IMR-90 (cell line): Measurements from ENCODE around the gene ACSF2. TPM values are rescaled to one million over a fixed set of nuclear protein-coding genes. Genes with fewer than 3 reads are reported as not detected.

Experiments
- ATAC-seq: fragments of 200-7000 bp; cut with Tn5 transposase; 2 replicates; pipeline ENCODE4 v1.9.1; 2020; ENCODE audit warnings: low read depth, mild to moderate bottlenecking, moderate library complexity
- BruUV-seq: library from RNA; stranded (reverse); fragments of 400-500 nt; replicated peaks from 2 replicates; lab custom pipeline; 2021; lab: Mats Ljungman, UMichigan
- CTCF ChIA-PET: fragments of 300-600 bp; formaldehyde crosslinking; extraction: SDS; loops from one replicate; lab custom pipeline; 2021; ENCODE audit warnings: antibody characterized with exemption; lab: Yijun Ruan, JAX
- POLR2A ChIA-PET: fragments of 300-600 bp; sonication (Branson Sonifier 250); formaldehyde crosslinking; loops from one replicate; lab custom pipeline; 2022; ENCODE audit warnings: antibody characterized with exemption; ENCODE audit not compliant: unreplicated experiment; lab: Charles Lee
- DNase-seq: peaks from one replicate; pipeline ENCODE4 v3.0.0; 2013
- H2AFZ ChIP-seq: replicated peaks from 2 replicates; pipeline ENCODE3; 2013; ENCODE audit warnings: low read length, mild to moderate bottlenecking; ENCODE audit not compliant: poor library complexity
- H2AK5ac ChIP-seq: 2 replicates; pipeline ENCODE4 v1.6.1; 2013; ENCODE audit warnings: low read depth, low read length, inconsistent platforms
- H2AK9ac ChIP-seq: replicated peaks from 2 replicates; pipeline ENCODE3; 2013; ENCODE audit warnings: mild to moderate bottlenecking, low read depth, low read length, moderate library complexity; ENCODE audit not compliant: poor library complexity
- H2BK120ac ChIP-seq: 2 replicates; pipeline ENCODE4 v1.6.1; 2013; ENCODE audit warnings: low read depth, low read length, inconsistent platforms
- H2BK15ac ChIP-seq: 3 replicates; pipeline ENCODE4 v1.6.1; 2013; ENCODE audit warnings: low read depth, low read length, inconsistent platforms
- H2BK20ac ChIP-seq: 2 replicates; pipeline ENCODE4 v1.6.1; 2013; ENCODE audit warnings: low read depth, mild to moderate bottlenecking, inconsistent platforms, low read length, moderate library complexity
- H2BK5ac ChIP-seq: 2 replicates; pipeline ENCODE4 v1.6.1; 2013; ENCODE audit warnings: mild to moderate bottlenecking, low read depth, low read length, inconsistent platforms; ENCODE audit not compliant: poor library complexity, severe bottlenecking
- H3K14ac ChIP-seq: replicated peaks from 2 replicates; pipeline ENCODE4 v1.6.1; 2013; ENCODE audit warnings: low read depth, low read length, inconsistent platforms
- H3K18ac ChIP-seq: 2 replicates; pipeline ENCODE4 v1.6.1; 2013; ENCODE audit warnings: low read depth, low read length, control low read depth
- H3K23ac ChIP-seq: 2 replicates; pipeline ENCODE4 v1.6.1; 2013; ENCODE audit warnings: low read depth, low read length, inconsistent platforms
- H3K27ac ChIP-seq: 2 replicates; pipeline ENCODE4 v1.5.1; 2013; ENCODE audit warnings: mild to moderate bottlenecking, control low read depth, low read length; ENCODE audit not compliant: insufficient read depth
- H3K27me3 ChIP-seq: 2 replicates; pipeline ENCODE4 v1.6.1; 2013; ENCODE audit warnings: low read length; ENCODE audit not compliant: control insufficient read depth, insufficient read depth
- H3K36me3 ChIP-seq: 2 replicates; pipeline ENCODE4 v1.6.1; 2013; ENCODE audit warnings: low read length, mixed read lengths; ENCODE audit not compliant: control insufficient read depth, insufficient read depth
- H3K4ac ChIP-seq: 2 replicates; pipeline ENCODE4 v1.6.1; 2013; ENCODE audit warnings: low read depth, low read length, inconsistent platforms
- H3K4me1 ChIP-seq: 2 replicates; pipeline ENCODE4 v1.6.1; 2013; ENCODE audit warnings: low read length, mixed read lengths; ENCODE audit not compliant: control insufficient read depth, insufficient read depth
- H3K4me2 ChIP-seq: 2 replicates; pipeline ENCODE4 v1.6.1; 2013; ENCODE audit warnings: low read depth, mild to moderate bottlenecking, control low read depth, low read length, moderate library complexity
- H3K4me3 ChIP-seq: 2 replicates; pipeline ENCODE4 v1.5.1; 2013; ENCODE audit warnings: low read depth, mild to moderate bottlenecking, control low read depth, low read length, moderate library complexity; ENCODE audit not compliant: insufficient read depth
- H3K56ac ChIP-seq: 2 replicates; pipeline ENCODE4 v1.6.1; 2013; ENCODE audit warnings: low read length, inconsistent platforms; ENCODE audit not compliant: insufficient read depth; ENCODE audit errors: extremely low read depth
- H3K79me1 ChIP-seq, 2 experiments: 2 replicates each; pipeline ENCODE4 v1.6.1; 2013; ENCODE audit warnings: low read length in 2 of 2, inconsistent platforms in 1 of 2, low read depth in 1 of 2
- H3K9ac ChIP-seq: 2 replicates; pipeline ENCODE4 v1.6.1; 2013; ENCODE audit warnings: low read depth, low read length, control low read depth
- H3K9me1 ChIP-seq: 2 replicates; pipeline ENCODE4 v1.6.1; 2013; ENCODE audit warnings: low read length, inconsistent platforms; ENCODE audit not compliant: insufficient read depth
- H3K9me3 ChIP-seq: 2 replicates; pipeline ENCODE4 v1.6.1; 2013; ENCODE audit warnings: low read length; ENCODE audit not compliant: control insufficient read depth, insufficient read depth
- H4K20me1 ChIP-seq: 2 replicates; pipeline ENCODE4 v1.6.1; 2013; ENCODE audit warnings: low read length, inconsistent platforms; ENCODE audit not compliant: insufficient read depth
- H4K5ac ChIP-seq: 2 replicates; pipeline ENCODE4 v1.6.1; 2013; ENCODE audit warnings: mild to moderate bottlenecking, low read depth, low read length, control low read depth
- H4K8ac ChIP-seq, 2 experiments: 2 replicates each; pipeline ENCODE4 v1.6.1; 2013; ENCODE audit warnings: low read depth in 2 of 2, low read length in 2 of 2, control low read depth in 1 of 2, inconsistent platforms in 1 of 2
- H4K91ac ChIP-seq: 2 replicates; pipeline ENCODE4 v1.6.1; 2013; ENCODE audit warnings: low read depth, low read length, inconsistent platforms; ENCODE audit not compliant: insufficient read depth
- BHLHE40 ChIP-seq: fragments of 150-350 bp; IDR thresholded peaks from 2 replicates; pipeline ENCODE4 v1.6.1; 2016; ENCODE audit warnings: mild to moderate bottlenecking, low read depth, low read length
- CEBPB ChIP-seq: IDR thresholded peaks from 2 replicates; pipeline ENCODE4 v1.6.1; 2012; ENCODE audit warnings: low read depth, low read length, improper control_type of control experiment
- FOS ChIP-seq: fragments of 150-350 bp; IDR thresholded peaks from 2 replicates; pipeline ENCODE4 v1.6.1; 2016; ENCODE audit warnings: low read depth, low read length
- MAFK ChIP-seq: IDR thresholded peaks from 2 replicates; pipeline ENCODE4 v1.6.1; 2012; ENCODE audit warnings: low read depth, low read length, improper control_type of control experiment
- POLR2A ChIP-seq: IDR thresholded peaks from 2 replicates; pipeline ENCODE4 v1.6.1; 2012; ENCODE audit warnings: mild to moderate bottlenecking, low read depth, low read length
- RAD21 ChIP-seq: IDR thresholded peaks from 2 replicates; pipeline ENCODE4 v1.6.1; 2012; ENCODE audit warnings: low read length, improper control_type of control experiment
- RCOR1 ChIP-seq: IDR thresholded peaks from 2 replicates; pipeline ENCODE4 v1.6.1; 2012; ENCODE audit warnings: mild to moderate bottlenecking, low read length, improper control_type of control experiment; ENCODE audit not compliant: insufficient replicate concordance
- RFX5 ChIP-seq: IDR thresholded peaks from 2 replicates; pipeline ENCODE4 v1.8.0; 2012; ENCODE audit warnings: low read depth, mild to moderate bottlenecking, low read length, moderate library complexity
- WGBS, 2 experiments: methylation state at CpG; one replicate each; pipeline versions ENCODE4 v1.1.5 to v1.1.7; 2013; ENCODE audit warnings: missing lambda C conversion rate in 2 of 2; ENCODE audit not compliant: insufficient read length in 1 of 2; ENCODE audit errors: extremely low coverage in 2 of 2; 5-methylcytosine and 5-hydroxymethylcytosine counted together
- dilution Hi-C: fragments of 300-500 bp; cut with HindIII; formaldehyde crosslinking; loops from one replicate; pipeline ENCODE4 v1.14.3; 2018; ENCODE audit warnings: low sequenced_read_pairs; ENCODE audit not compliant: unreplicated experiment
- in situ Hi-C: fragments of 300-500 bp; cut with MboI; formaldehyde crosslinking; loops from 3 replicates; pipeline ENCODE4 v1.14.3; 2019; ENCODE audit warnings: low sequenced_read_pairs, inconsistent platforms, mixed read lengths
- intact Hi-C: fragments of 100-400 bp; cut with micrococcal nuclease; formaldehyde crosslinking; loops from 2 replicates; pipeline ENCODE4 v1.10.0; 2022
- polyA plus RNA-seq, 3 experiments: library from polyadenylated mRNA; depleted of rRNA; stranded (reverse); fragments of >200 nt; gene quantifications; 2 replicates each; pipeline ENCODE4 v1.2.3, GENCODE V29; 2012; ENCODE audit warnings: low replicate concordance in 1 of 3
- total RNA-seq: library from RNA; depleted of rRNA; stranded (reverse); fragments of >200 nt; gene quantifications from 2 replicates; pipeline ENCODE4 v1.2.3, GENCODE V29; 2012
- TF ChIP-seq, protein P1 (sequence below): fragments of 150-350 bp; IDR thresholded peaks from 2 replicates; pipeline ENCODE4 v1.6.1; 2016; ENCODE audit warnings: low read depth, mild to moderate bottlenecking, low read length, moderate library complexity, borderline replicate concordance
- TF ChIP-seq, protein P2 (sequence below): conservative IDR thresholded peaks from 2 replicates; pipeline ENCODE4 v1.5.1; 2012; ENCODE audit warnings: mild to moderate bottlenecking, low read depth, low read length, improper control_type of control experiment

The ACSF2 gene
- total and polyA plus RNA-seq, 2 of the 4 experiments (the other 2 are of a cell fraction) = 18.5 to 27.2 TPM

DNA sequence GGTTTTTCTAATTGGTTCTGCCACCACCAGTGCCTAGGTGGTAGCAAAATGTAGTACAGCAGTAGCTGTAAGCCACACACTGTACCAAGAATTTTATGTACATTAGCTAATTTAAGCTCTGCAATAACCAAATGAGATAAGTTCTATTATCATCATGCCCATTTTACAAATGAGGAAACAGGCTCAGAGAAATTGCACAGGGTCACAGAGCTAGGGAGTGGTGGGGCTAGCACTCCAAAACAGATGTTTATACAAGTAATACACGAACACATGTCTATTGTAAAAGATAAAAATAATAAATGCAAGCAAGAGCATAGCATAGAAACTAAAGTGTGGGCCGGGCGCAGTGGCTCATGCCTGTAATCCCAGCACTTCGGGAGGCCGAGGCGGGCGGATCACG lies 66.2 kb downstream of the ACSF2 start:
- H3K9me3 ChIP-seq = no peaks in the 10 kb centered on the region
- no peak for DNase-seq
- H4K20me1 ChIP-seq = no peaks in the 10 kb centered on the region
- H3K9me1 ChIP-seq = no peaks in the 10 kb centered on the region
- no peak overlapping the region for H2AFZ ChIP-seq
- H2BK120ac ChIP-seq = no peak overlapping the region
- POLR2A ChIA-PET = no interaction called here
- no peak overlapping the region for H2BK5ac ChIP-seq
- no CpG with 5 or more reads among the region's 8 CpGs for WGBS, 2 experiments
- no peaks in the 10 kb centered on the region for H3K79me1 ChIP-seq
- no peak overlapping the region for H3K14ac ChIP-seq
- no peak overlapping the region for H2AK5ac ChIP-seq
- H3K4me1 ChIP-seq = no peaks in the 10 kb centered on the region
- no peaks in the 10 kb centered on the region; the same call in none of the 2 replicates for H3K27me3 ChIP-seq
- no peak overlapping the region for H4K5ac ChIP-seq
- no peak overlapping the region for H3K9ac ChIP-seq
- H3K4me3 ChIP-seq = no peak overlapping the region
- H3K23ac ChIP-seq = no peak overlapping the region
- no peak overlapping the region for H3K56ac ChIP-seq
- no peak overlapping the region for H3K4me2 ChIP-seq
- dilution Hi-C loops = no loop called here
- no peak overlapping the region for H3K27ac ChIP-seq
- no peaks in the 10 kb centered on the region; the same call in 1 of the 2 replicates for H3K36me3 ChIP-seq
- no peak overlapping the region for H4K91ac ChIP-seq
- CTCF ChIA-PET = interaction anchor here (1.4 kb wide), 1 partner anchor 13 kb away, joined by 4 read pairs; no protein-coding TSS in a partner anchor
- in situ Hi-C loops = no loop called here
- H2BK15ac ChIP-seq = no peak overlapping the region
- no peak overlapping the region for H2BK20ac ChIP-seq
- no TSS peak for BruUV-seq
- no peak overlapping the region for H3K18ac ChIP-seq
- TF ChIP-seq, protein P1, sequence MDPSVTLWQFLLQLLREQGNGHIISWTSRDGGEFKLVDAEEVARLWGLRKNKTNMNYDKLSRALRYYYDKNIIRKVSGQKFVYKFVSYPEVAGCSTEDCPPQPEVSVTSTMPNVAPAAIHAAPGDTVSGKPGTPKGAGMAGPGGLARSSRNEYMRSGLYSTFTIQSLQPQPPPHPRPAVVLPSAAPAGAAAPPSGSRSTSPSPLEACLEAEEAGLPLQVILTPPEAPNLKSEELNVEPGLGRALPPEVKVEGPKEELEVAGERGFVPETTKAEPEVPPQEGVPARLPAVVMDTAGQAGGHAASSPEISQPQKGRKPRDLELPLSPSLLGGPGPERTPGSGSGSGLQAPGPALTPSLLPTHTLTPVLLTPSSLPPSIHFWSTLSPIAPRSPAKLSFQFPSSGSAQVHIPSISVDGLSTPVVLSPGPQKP = no peak
- TF ChIP-seq CEBPB (no peak), RCOR1 (no peak), RAD21 (no peak), BHLHE40 (no peak), MAFK (no peak), RFX5 (no peak), FOS (no peak), POLR2A (no peak)
- TF ChIP-seq, protein P2, sequence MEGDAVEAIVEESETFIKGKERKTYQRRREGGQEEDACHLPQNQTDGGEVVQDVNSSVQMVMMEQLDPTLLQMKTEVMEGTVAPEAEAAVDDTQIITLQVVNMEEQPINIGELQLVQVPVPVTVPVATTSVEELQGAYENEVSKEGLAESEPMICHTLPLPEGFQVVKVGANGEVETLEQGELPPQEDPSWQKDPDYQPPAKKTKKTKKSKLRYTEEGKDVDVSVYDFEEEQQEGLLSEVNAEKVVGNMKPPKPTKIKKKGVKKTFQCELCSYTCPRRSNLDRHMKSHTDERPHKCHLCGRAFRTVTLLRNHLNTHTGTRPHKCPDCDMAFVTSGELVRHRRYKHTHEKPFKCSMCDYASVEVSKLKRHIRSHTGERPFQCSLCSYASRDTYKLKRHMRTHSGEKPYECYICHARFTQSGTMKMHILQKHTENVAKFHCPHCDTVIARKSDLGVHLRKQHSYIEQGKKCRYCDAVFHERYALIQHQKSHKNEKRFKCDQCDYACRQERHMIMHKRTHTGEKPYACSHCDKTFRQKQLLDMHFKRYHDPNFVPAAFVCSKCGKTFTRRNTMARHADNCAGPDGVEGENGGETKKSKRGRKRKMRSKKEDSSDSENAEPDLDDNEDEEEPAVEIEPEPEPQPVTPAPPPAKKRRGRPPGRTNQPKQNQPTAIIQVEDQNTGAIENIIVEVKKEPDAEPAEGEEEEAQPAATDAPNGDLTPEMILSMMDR = no peak
- intact Hi-C loops = no loop called here
- ATAC-seq = no peak
- H2AK9ac ChIP-seq = no peak overlapping the region
- no peak overlapping the region for H3K4ac ChIP-seq
- H4K8ac ChIP-seq = no peak overlapping the region
